GM15510 (cell line): Measurements from ENCODE around the gene CALD1.

ENCODE experiments used
- POLR2A ChIP-seq: IDR thresholded peaks from 3 replicates; pipeline ENCODE4 v1.6.1; 2011; ENCODE audit warnings: borderline replicate concordance; ENCODE audit not compliant: insufficient read length; ENCODE audit errors: extremely low read depth

CALD1 gene

GRCh38 chr7:134899729-134900128, 120.3 kb downstream of the CALD1 start:
- no peak for TF ChIP-seq POLR2A

DNA sequence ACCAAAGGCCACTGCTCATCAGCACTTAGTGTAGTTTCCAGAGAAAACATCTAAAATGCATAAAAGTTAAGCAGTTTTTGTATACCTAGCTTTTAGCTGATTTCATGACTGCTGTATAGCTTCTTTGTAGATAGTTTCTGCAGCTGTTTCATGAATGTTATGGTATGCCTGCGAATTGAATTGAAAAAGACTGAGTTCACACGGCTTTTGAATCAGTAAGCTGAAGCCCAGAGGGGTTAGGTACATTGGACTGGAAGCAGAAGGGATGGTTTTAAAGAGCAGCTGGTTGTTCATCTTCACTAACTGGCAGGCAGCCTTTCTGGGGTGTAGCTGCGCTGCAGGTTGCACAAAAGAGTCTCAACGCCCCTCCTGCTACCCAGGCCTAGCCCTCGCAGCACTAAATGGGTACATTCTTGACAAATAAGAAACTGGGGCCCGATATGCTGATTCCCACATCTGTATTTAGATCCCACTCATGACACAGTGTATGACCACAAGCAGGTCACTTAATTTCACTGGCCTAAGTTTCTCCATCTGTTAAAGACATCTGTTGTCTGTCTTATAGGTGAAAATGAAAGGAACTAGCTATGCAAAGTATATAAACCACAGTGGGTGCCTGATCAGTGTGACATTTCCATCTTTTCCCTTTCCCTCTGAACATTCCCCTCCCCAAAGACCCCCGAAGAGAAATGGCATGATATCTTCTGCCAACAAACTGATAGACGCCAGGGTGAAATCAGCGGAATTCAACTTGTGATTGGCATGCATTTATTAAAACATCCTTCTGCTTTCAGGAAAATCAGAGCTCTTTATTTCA, 120.9 kb downstream of the CALD1 start:
- no peak for TF ChIP-seq POLR2A

GRCh38 chr7:134901389-134902020, 122.1 kb downstream of the CALD1 start:
- no peak for TF ChIP-seq POLR2A

DNA sequence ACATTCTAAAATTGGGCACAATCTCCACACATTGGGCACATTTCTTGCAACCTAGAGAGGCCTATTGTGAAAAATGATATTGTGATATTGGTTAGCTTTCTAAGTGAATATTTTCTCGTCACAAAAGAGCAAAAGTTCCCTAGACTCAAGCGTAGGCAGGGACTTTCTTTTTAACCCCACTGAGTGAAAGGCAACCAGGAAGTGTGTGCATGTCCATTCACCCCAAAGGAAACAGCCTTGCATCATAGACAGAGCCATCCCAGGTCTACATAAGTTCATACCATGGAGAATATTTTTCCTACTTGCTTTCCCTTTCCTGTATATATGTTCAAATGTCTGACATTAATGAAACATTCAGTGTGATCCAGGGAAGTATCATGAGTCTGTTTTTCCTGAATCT, 122.6 kb downstream of the CALD1 start:
- no peak for TF ChIP-seq POLR2A

- no peak for TF ChIP-seq POLR2A
These were observed 123.8 kb downstream of the CALD1 start for GRCh38 chr7:134903073-134903790.

DNA sequence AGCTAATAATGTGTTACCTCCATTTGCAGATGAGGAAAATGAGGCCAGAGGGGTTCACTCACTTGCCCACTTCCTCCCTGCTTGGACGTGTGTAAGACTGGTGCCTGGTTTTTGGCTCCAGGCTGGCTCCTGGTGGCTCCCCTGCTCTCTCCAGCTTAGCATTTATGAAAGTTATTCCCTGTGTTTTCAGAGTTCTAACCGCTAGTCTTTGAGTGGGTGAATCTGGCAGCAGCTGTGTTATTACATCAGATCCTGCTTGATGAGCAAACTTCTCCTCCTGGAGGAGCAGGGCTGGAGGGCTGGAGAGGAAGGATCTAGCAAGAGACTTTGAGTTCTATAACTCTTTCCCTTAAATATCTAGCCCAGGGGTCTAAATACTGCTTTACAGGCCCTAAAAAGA, 125.9 kb downstream of the CALD1 start:
- TF ChIP-seq POLR2A = no peak

GRCh38 chr7:134907000-134907399, 127.6 kb downstream of the CALD1 start:
- TF ChIP-seq POLR2A = no peak

GRCh38 chr7:134907639-134908038, 128.2 kb downstream of the CALD1 start:
- no peak for TF ChIP-seq POLR2A

GRCh38 chr7:134908289-134908688, 128.9 kb downstream of the CALD1 start:
- TF ChIP-seq POLR2A = no peak

DNA sequence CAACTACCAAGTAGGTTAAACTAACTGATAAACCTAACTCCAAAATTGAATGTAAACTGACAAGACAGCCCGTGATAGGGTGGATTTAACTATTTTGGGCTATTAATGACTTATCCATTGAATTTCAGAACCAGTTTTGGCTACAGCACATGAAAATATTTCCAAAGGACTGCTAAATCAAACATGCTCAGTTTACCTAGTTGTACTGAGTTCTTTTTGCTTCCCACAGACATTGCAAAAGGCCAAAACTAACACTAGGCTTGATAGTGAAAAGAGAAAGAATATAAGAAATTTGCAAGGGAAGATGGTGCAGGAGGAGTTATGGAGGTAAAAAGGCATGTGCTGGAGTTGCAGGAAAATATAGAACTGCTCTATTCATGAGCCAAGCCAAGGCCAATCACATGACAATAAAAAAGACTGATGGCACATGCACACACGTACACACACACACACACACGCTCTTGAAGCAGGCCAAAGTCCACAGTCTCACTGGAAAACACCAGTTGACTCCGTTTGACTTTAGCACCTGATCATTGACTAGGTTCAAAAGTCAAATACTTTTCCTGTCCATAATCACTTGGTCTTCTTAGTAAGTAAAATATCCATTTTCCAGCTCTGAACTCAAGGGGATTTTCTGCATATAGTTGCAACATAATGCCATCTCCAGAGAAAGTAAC, 130.9 kb downstream of the CALD1 start:
- TF ChIP-seq POLR2A = no peak

DNA sequence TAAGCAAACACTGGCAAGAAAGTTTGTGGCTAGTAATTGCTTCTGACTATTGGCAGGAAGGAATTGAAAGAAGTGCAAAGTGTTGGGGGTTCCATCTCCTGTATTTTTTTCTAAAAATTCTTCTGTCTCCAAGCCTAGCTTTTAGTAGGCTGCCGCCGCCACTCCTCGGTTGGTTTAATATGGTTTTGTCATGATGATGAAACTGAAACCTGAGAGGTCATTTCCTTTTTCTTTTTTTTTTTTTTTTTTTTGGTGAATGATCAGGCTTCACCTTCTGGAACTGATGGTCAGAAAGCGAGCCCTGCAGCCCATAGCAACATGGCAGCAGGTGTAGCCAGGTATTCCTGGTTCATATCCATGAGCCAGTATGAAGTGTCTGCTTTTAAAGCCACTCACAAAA, 131.5 kb downstream of the CALD1 start:
- no peak for TF ChIP-seq POLR2A

DNA sequence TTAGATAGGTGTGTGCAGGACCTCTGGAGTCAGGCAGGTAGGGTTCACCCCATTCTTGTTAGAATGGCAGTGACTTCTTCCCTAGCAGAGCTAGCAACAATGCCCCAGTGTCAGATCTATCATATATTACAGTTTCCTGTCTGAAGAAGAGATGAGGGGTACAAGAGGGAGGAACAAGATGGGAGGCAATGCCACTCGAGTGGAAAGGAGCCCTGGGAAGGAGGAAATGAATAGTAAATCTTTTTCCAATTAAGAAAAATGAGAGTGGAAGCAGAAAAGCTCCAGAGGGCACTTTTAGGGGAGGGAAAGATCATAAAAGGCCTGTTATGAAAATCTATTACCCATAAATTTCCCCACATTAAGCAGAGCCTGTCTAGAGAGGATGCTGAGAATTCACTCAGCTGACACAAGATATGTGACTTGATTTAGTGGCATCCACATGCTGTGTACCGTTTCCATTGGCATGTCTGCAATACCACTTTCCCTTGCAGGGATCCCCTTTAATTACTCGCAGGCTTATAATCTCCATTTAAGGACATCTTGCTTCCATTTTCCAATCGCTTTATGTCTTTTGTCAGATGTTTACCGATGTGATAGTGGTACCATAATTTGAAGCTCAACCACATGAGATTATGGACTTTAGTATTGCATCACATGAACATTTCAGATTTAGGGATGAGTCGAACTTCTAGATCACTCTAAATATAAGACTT, 136.9 kb downstream of the CALD1 start:
- TF ChIP-seq POLR2A = no peak

- TF ChIP-seq POLR2A = no peak
These were observed 139.8 kb downstream of the CALD1 start for GRCh38 chr7:134919240-134919641.

GRCh38 chr7:134920026-134920753, 140.8 kb downstream of the CALD1 start:
- no peak for TF ChIP-seq POLR2A
